CD1c-positive myeloid dendritic cell (primary cell): ENCODE measurements around the gene DENND10.
"Not testable (repeated sequence)": the region's sequence is repeated elsewhere in the genome, so short reads cannot be mapped to it uniquely, and the experiment has no call there.

Experiments used
- DNase-seq: peaks from one replicate; pipeline ENCODE4 v3.0.0-alpha.2; 2016; ENCODE audit errors: extremely low spot score

The DENND10 gene

GRCh38 chr10:119166564-119166963 lies 62.7 kb downstream of the DENND10 start:
- peak; percentile 53 for DNase-seq

DNA sequence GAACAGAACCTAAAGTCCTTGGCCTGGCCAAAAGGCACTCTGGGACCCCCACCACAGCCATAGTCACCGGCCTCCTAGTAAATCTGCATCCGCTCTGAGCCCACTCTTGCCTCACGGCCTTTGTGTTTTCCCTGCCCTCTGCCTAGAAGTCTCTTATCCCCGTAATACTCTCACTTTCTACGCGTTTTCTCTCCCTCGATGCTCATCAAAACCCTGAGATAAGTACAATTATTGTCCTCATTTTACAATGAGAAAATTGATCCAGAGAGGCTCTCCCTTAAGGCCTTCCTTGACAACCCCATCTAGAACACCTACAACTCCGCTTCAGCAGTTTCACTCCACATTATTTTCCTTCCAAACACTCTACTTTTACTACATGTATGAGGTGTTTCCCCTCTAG lies 63.1 kb downstream of the DENND10 start:
- no peak for DNase-seq

GRCh38 chr10:119174109-119174508 lies 70.2 kb downstream of the DENND10 start:
- DNase-seq = no peak

DNA sequence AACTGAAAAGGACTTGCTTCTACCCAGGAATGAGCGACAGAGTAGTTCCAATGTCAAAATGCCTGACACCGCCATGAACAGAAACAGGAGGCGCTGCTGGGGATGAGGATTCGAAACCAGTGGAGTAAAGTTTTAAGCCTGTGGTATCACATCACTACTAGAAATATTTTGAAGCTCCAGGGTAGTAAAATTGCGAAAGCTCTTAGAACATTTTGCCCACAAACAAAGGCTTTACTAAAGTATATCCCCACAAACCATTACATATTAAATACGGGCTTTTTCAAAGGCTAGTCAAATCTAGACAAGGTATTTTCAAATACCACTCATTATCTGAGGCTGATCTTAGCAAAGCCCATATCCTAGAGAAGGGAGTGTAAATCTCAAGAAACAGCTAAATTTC lies 72.3 kb downstream of the DENND10 start:
- no peak for DNase-seq

- DNase-seq = no peak
These were observed 73.9 kb downstream of the DENND10 start for GRCh38 chr10:119177708-119178371.

DNA sequence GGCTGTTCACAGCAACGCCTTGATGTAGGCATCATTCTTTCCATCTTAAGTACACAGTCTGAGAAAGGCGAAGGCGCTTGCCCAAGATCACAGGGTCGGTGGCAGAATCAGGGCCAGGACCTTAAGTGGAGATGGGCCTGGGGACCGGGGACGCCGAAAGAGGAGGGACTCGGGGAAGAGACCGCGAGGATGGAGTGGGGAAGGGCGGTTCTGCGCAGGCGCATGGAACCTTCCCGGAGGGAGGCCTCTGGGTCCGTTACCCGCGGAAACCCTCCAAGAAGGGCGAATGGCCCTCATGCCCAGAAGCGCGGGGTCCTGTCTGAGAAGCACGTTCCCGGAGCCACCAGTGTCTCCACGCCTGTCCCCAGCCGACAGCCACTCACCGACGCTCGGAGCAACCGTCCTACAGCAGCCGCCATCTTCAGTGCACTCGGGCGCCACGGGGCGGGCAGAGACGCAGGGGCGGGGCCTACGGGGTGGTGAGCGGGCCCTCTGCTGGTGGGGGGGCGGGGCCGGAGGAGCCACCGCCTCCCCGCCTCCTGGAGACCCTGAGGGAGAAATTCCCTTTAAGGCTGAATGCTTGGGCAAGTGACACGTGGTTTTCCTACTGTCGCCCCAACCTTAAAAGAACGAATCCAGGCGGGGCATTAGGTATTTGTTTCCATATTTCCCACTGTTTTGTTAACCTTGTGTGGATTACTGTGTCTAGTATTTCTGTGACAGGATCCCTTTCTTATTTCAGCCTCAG lies 74.6 kb downstream of the DENND10 start, which contains the start of gene PRDX3:
TSS of gene PRDX3 (minus strand) at position 441 of the 748 bp plus-strand sequence. CDS start at position 419, 22 bp downstream.
- DNase-seq = peak; percentile 93

GRCh38 chr10:119180850-119181400 lies 77.0 kb downstream of the DENND10 start:
- not testable (repeated sequence) for DNase-seq

DNA sequence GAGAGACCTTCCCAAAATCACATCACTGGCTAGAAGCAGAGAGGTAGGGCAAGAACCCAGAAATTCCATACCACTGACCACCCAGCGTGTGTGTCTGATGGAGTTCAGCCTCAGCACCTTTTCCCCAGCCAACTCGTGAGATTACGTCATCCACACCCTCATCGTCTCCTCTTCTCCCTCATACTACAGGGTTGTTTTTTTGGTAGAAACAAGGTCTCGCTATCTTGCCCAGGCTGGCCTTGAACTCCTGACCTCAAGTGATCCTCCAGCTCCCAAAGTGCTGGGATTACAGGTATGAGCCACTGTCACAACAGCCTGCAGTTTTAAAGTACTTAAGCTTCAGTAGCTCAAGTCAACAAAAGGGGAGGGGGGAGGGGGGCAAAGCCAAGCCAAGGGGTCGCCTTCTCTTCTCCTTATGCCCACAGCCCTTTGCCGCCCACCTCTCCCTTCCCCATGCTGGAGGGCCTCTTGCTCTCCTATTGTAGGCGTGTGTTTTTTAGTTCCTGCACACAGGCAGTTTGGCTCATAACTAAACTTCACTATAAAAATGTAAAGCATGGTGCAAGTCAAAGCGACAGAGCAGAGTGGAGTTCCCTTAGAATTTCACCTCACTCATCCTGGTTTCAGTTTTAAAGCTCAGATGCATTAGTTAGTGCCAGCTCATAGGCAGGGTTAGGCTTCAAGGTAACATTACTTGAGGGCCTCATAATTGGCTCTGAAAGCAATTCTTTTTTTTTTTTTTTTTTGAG lies 79.9 kb downstream of the DENND10 start:
- DNase-seq = peak; percentile 22
